ENCODE data around the gene PRPF38A.
A peak's percentile ranks its signal among the peaks of the same experiment; 100 is the strongest.
"Not testable (repeated sequence)": the region's sequence is repeated elsewhere in the genome, so short reads cannot be mapped to it uniquely, and the experiment has no call there.

Gene PRPF38A

GRCh38 chr1:52365071-52365745 is 39.2 kb upstream of the PRPF38A start:
- H3K27ac ChIP-seq (ENCODE audit: insufficient read depth, low read depth, low read length, poor library complexity, severe bottlenecking): peak overlapping the region; percentile 70
- H3K27me3 ChIP-seq (ENCODE audit: control insufficient read depth, insufficient read depth, low read length, poor library complexity, severe bottlenecking): no peaks in the 10 kb centered on the region
- WGBS, 2 experiments: 12 to 13% methylated on average over 22 of the region's 22 CpGs
- H3K9me3 ChIP-seq (ENCODE audit: control insufficient read depth, low read length): no peaks in the 10 kb centered on the region
- peak overlapping the region; percentile 84 for H3K4me3 ChIP-seq (ENCODE audit: insufficient read depth, low read depth, low read length)
- peaks cover 17% of the 10 kb centered on the region for H3K36me3 ChIP-seq (ENCODE audit: control insufficient read depth, insufficient read depth, low read length)
- H3K4me1 ChIP-seq (ENCODE audit: control insufficient read depth, insufficient read depth, low read length): peaks cover 7% of the 10 kb centered on the region

GRCh38 chr1:52365746-52366516 is 38.5 kb upstream of the PRPF38A start, which contains the start of gene CC2D1B:
Gene CC2D1B (minus strand): TSS chr1:52366205. CDS start chr1:52364620, 1,585 bp downstream.
- Histone ChIP-seq H3K27ac (ENCODE audit: insufficient read depth, low read depth, low read length, poor library complexity, severe bottlenecking) (peak within 1 kb of the TSS; percentile 70), H3K9me3 (ENCODE audit: control insufficient read depth, low read length) (no peaks in the 10 kb centered on the region), H3K36me3 (ENCODE audit: control insufficient read depth, insufficient read depth, low read length) (peaks cover 13% of the 10 kb centered on the region), H3K27me3 (ENCODE audit: control insufficient read depth, insufficient read depth, low read length, poor library complexity, severe bottlenecking) (no peaks in the 10 kb centered on the region), H3K4me3 (ENCODE audit: insufficient read depth, low read depth, low read length) (peak within 1 kb of the TSS; percentile 84), H3K4me1 (ENCODE audit: control insufficient read depth, insufficient read depth, low read length) (peaks cover 7% of the 10 kb centered on the region)
- WGBS, 2 experiments: 0% methylated on average over 92 of the region's 92 CpGs

- H3K27me3 ChIP-seq (ENCODE audit: control insufficient read depth, insufficient read depth, low read length, poor library complexity, severe bottlenecking): no peaks in the 10 kb centered on the region
- 44 to 48% methylated on average over 8 of the region's 8 CpGs for WGBS, 2 experiments
- H3K27ac ChIP-seq (ENCODE audit: insufficient read depth, low read depth, low read length, poor library complexity, severe bottlenecking): no peak overlapping the region
- no peaks in the 10 kb centered on the region for H3K9me3 ChIP-seq (ENCODE audit: control insufficient read depth, low read length)
- H3K36me3 ChIP-seq (ENCODE audit: control insufficient read depth, insufficient read depth, low read length): peaks cover 9% of the 10 kb centered on the region
- peak overlapping the region; percentile 84 for H3K4me3 ChIP-seq (ENCODE audit: insufficient read depth, low read depth, low read length)
- peaks cover 7% of the 10 kb centered on the region for H3K4me1 ChIP-seq (ENCODE audit: control insufficient read depth, insufficient read depth, low read length)
Observed at GRCh38 chr1:52366517-52366827, 37.9 kb upstream of the PRPF38A start.

- no peak overlapping the region for H3K4me3 ChIP-seq (ENCODE audit: insufficient read depth, low read depth, low read length)
- peaks cover 7% of the 10 kb centered on the region for H3K36me3 ChIP-seq (ENCODE audit: control insufficient read depth, insufficient read depth, low read length)
- no peaks in the 10 kb centered on the region for H3K9me3 ChIP-seq (ENCODE audit: control insufficient read depth, low read length)
- H3K27me3 ChIP-seq (ENCODE audit: control insufficient read depth, insufficient read depth, low read length, poor library complexity, severe bottlenecking): no peaks in the 10 kb centered on the region
- H3K4me1 ChIP-seq (ENCODE audit: control insufficient read depth, insufficient read depth, low read length): peaks cover 7% of the 10 kb centered on the region
- WGBS, 2 experiments: 96% methylated on average over 5 of the region's 5 CpGs
- H3K27ac ChIP-seq (ENCODE audit: insufficient read depth, low read depth, low read length, poor library complexity, severe bottlenecking): no peak overlapping the region
Observed at GRCh38 chr1:52367272-52367671, 37.1 kb upstream of the PRPF38A start.

GRCh38 chr1:52368383-52369172 is 35.8 kb upstream of the PRPF38A start:
- H3K27me3 ChIP-seq (ENCODE audit: control insufficient read depth, insufficient read depth, low read length, poor library complexity, severe bottlenecking): no peaks in the 10 kb centered on the region
- H3K4me1 ChIP-seq (ENCODE audit: control insufficient read depth, insufficient read depth, low read length): peaks cover 7% of the 10 kb centered on the region
- H3K36me3 ChIP-seq (ENCODE audit: control insufficient read depth, insufficient read depth, low read length): peaks cover 10% of the 10 kb centered on the region
- WGBS, 2 experiments: 6% methylated on average over 51 of the region's 51 CpGs
- peak overlapping the region; percentile 41 for H3K4me3 ChIP-seq (ENCODE audit: insufficient read depth, low read depth, low read length)
- H3K27ac ChIP-seq (ENCODE audit: insufficient read depth, low read depth, low read length, poor library complexity, severe bottlenecking): no peak overlapping the region
- no peaks in the 10 kb centered on the region for H3K9me3 ChIP-seq (ENCODE audit: control insufficient read depth, low read length)

GRCh38 chr1:52369851-52370250 is 34.6 kb upstream of the PRPF38A start:
- peaks cover 16% of the 10 kb centered on the region for H3K36me3 ChIP-seq (ENCODE audit: control insufficient read depth, insufficient read depth, low read length)
- not testable (repeated sequence) for H3K27ac ChIP-seq (ENCODE audit: insufficient read depth, low read depth, low read length, poor library complexity, severe bottlenecking); H3K4me3 ChIP-seq (ENCODE audit: insufficient read depth, low read depth, low read length); H3K27me3 ChIP-seq (ENCODE audit: control insufficient read depth, insufficient read depth, low read length, poor library complexity, severe bottlenecking); H3K9me3 ChIP-seq (ENCODE audit: control insufficient read depth, low read length); H3K4me1 ChIP-seq (ENCODE audit: control insufficient read depth, insufficient read depth, low read length)
- 78 to 93% methylated on average over 1 of the region's 1 CpG for WGBS, 2 experiments

GRCh38 chr1:52385376-52385775 is 19.0 kb upstream of the PRPF38A start:
- Histone ChIP-seq H3K9me3 (ENCODE audit: control insufficient read depth, low read length) (no peaks in the 10 kb centered on the region), H3K4me1 (ENCODE audit: control insufficient read depth, insufficient read depth, low read length) (no peaks in the 10 kb centered on the region), H3K27ac (ENCODE audit: insufficient read depth, low read depth, low read length, poor library complexity, severe bottlenecking) (no peak overlapping the region), H3K4me3 (ENCODE audit: insufficient read depth, low read depth, low read length) (no peak overlapping the region), H3K36me3 (ENCODE audit: control insufficient read depth, insufficient read depth, low read length) (peaks cover 68% of the 10 kb centered on the region), H3K27me3 (ENCODE audit: control insufficient read depth, insufficient read depth, low read length, poor library complexity, severe bottlenecking) (no peaks in the 10 kb centered on the region)
- WGBS, 2 experiments: 95 to 98% methylated on average over 3 of the region's 3 CpGs

GRCh38 chr1:52386458-52386857 is 17.9 kb upstream of the PRPF38A start:
- no peak overlapping the region for H3K27ac ChIP-seq (ENCODE audit: insufficient read depth, low read depth, low read length, poor library complexity, severe bottlenecking)
- H3K27me3 ChIP-seq (ENCODE audit: control insufficient read depth, insufficient read depth, low read length, poor library complexity, severe bottlenecking): no peaks in the 10 kb centered on the region
- H3K9me3 ChIP-seq (ENCODE audit: control insufficient read depth, low read length): no peaks in the 10 kb centered on the region
- H3K4me1 ChIP-seq (ENCODE audit: control insufficient read depth, insufficient read depth, low read length): no peaks in the 10 kb centered on the region
- peaks cover 64% of the 10 kb centered on the region for H3K36me3 ChIP-seq (ENCODE audit: control insufficient read depth, insufficient read depth, low read length)
- 93% methylated on average over 5 of the region's 5 CpGs for WGBS, 2 experiments
- H3K4me3 ChIP-seq (ENCODE audit: insufficient read depth, low read depth, low read length): no peak overlapping the region

- Histone ChIP-seq H3K27ac (ENCODE audit: insufficient read depth, low read depth, low read length, poor library complexity, severe bottlenecking) (no peak overlapping the region), H3K27me3 (ENCODE audit: control insufficient read depth, insufficient read depth, low read length, poor library complexity, severe bottlenecking) (no peaks in the 10 kb centered on the region), H3K9me3 (ENCODE audit: control insufficient read depth, low read length) (no peaks in the 10 kb centered on the region), H3K4me1 (ENCODE audit: control insufficient read depth, insufficient read depth, low read length) (no peaks in the 10 kb centered on the region), H3K36me3 (ENCODE audit: control insufficient read depth, insufficient read depth, low read length) (peaks cover 54% of the 10 kb centered on the region), H3K4me3 (ENCODE audit: insufficient read depth, low read depth, low read length) (no peak overlapping the region)
- 96 to 97% methylated on average over 5 of the region's 5 CpGs for WGBS, 2 experiments
Observed at GRCh38 chr1:52393174-52393573, 11.2 kb upstream of the PRPF38A start.

- Histone ChIP-seq H3K36me3 (ENCODE audit: control insufficient read depth, insufficient read depth, low read length) (peaks cover 40% of the 10 kb centered on the region), H3K9me3 (ENCODE audit: control insufficient read depth, low read length) (no peaks in the 10 kb centered on the region), H3K4me3 (ENCODE audit: insufficient read depth, low read depth, low read length) (no peak overlapping the region), H3K27me3 (ENCODE audit: control insufficient read depth, insufficient read depth, low read length, poor library complexity, severe bottlenecking) (no peaks in the 10 kb centered on the region), H3K27ac (ENCODE audit: insufficient read depth, low read depth, low read length, poor library complexity, severe bottlenecking) (no peak overlapping the region), H3K4me1 (ENCODE audit: control insufficient read depth, insufficient read depth, low read length) (peaks cover 3% of the 10 kb centered on the region)
- 96 to 98% methylated on average over 3 of the region's 3 CpGs for WGBS, 2 experiments
Observed at GRCh38 chr1:52399629-52400028, 4.8 kb upstream of the PRPF38A start.

Data from ectodermal cell (in vitro differentiated cells).